Putamen (tissue), 1 donor: ENCODE measurements around the gene JUP.

Source experiments
- DNase-seq: peaks from one replicate; pipeline ENCODE4 v3.0.0-alpha.2; 2016; ENCODE audit warnings: low spot score

Gene JUP

DNA sequence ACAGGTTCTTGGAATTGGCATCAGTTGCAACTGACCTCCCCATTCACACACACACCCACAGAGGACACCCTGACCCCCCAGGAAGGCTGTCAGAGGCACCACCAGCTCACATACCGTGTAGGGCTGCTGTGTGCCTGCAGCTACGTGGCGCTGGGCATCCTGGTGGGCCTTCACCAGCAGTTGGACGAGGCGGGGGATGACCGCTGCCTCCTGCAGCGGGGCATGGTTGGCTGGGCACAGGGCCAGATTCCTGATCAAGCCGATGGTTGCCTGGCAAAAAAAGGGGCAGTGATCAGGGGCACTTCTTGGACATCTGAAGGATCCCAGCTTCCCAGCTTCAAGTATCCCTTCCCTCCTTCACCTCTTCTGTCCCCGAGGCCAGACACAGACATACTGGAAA, 27.9 kb downstream of the JUP start:
- DNase-seq, result no peak

DNA sequence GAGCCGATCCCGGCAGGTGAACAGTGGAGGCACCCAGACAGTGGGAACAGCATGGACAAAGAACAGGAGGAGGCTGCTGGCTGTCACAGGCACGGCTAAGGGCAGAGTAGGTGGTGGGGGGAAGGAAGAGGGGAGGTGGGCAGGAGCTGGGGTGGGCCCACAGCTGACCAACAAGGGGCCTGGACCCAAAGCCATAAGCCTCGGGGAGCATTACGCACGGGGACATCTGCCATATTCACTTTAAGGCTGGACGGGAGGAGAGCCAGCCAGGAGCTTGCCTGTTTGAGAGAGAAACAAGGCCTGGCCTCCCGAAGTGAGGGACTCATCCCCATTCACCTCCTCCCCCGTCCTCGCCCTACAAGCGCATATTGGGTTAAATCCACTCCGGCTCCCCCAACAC, 32.4 kb downstream of the JUP start:
- no peak for DNase-seq

DNA sequence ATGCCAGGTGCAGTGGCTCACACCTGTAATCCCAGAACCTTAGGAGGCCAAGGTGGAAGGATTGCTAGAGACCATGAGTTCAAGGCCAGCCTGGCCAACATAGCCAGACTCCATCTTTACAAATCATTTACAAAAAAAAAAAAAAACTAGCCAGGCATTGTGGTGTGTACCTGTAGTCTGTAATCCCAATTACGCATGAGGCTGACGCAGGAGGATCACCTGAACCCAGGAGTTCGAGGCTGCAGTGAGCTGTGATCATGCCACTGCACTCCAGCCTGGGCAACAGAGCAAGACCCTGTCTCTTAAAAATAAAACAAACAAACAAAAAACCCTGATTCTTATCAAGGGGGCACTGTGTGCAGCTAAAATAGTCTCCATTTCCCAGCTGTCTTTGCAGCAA, 35.2 kb downstream of the JUP start:
- no peak for DNase-seq

DNA sequence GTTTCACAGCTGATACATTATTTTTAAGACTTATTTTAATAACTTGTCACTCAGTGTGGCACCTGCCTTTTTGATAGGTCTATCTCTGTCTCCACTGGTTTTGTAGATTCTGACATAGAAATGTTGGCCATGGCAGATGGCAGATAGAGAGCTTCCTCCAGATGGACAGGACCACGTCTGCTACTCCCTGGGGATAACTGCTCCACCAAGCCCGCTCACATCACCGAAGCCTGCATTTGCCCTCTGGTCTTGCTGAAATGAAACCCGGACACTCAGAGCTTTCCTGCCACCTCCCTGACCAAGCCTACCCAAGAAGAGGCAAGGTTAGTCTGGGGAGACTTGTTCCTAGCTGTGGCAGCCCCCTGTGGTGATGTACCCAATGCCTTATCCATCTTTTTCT, 35.6 kb downstream of the JUP start:
- DNase-seq, result no peak

DNA sequence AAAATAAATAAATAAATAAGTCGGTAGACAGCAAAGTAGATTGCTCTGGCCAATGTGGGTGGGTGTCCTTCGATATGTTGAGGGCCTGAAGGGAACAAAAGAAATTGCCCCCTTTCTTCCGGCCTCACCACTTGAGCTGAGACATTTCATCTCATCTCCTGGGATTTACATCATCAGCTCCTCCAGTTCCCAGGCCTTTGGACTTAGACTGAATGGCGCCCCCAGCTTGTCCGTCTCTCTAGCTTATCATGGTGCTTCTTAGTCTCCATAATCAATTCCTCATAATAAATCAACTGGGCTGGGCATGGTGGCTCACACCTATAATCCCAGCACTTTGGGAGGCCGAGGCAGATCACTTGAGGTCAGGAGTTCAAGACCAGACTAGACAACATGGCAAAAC, 38.2 kb downstream of the JUP start:
- no peak for DNase-seq

DNA sequence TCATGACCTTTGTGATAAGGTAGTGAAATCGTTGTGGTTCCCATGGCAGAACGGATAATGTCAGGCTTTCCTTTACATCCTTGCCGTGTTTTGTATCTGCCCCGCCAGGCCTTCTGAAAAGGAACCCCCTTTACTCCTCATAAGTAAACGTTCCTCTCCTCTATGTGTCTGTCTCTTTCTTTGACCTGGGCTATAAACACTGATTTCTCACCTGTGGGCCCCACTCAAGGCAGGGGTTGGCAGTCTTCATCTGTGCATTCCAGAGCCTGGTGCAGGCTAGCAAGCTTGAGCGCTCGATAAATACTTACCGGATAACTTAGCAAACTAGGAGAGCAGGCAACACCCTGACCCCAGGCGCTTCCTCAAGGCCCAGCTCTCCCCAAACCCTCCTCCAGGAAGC, 44.8 kb downstream of the JUP start:
- DNase-seq, result no peak

DNA sequence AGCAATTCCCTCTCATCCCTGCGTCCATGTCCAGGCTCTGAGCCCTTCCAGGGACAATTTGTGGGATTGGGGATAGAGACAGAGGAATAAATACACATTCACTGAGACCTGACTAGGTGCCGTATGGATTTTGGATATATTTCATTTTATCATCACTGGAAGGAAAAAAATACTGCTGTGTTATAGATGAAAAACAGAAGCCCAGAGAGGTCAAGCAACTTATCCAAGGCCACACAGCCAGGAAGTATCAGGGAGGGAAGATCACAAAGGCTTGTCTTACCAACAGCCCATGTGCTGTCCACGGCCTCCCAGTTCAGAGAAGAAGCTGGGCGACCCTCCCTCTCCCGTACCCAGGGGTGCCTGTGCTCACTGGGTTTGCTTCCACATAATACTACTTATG, 46.0 kb downstream of the JUP start:
- no peak for DNase-seq

DNA sequence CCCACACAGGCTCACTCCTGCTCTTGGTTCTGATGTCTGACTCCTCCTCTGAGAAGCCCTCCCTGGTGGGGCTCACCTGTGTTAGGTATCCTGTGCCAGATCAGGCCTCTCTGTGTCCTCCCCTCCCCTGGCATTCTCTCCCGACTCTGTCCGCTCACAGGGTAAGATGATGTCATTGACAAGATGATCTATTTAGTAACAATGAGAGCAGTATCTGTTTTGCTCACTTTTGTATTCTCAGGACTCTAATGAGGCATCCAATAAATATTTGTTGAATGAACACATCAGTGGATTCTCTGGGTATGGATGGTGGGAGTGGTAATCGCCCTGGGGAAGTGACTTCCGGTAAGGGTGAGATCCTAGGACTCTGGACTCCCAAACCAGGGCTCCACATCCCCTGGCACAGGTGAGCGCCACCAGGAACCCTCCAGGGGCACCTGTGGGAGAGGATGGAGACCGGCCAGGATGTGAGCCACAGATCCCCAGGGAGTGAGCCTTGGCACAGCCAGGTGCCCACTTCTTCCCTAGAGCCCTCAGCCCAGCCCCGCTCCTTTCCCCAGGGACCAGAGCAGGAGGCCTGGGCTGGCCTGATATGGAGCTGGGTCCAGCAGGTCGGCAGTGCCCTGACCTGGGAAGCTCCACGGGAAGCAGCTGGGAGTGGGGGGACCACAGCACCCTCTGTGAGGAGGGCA, 46.7 kb downstream of the JUP start:
- DNase-seq, result no peak

DNA sequence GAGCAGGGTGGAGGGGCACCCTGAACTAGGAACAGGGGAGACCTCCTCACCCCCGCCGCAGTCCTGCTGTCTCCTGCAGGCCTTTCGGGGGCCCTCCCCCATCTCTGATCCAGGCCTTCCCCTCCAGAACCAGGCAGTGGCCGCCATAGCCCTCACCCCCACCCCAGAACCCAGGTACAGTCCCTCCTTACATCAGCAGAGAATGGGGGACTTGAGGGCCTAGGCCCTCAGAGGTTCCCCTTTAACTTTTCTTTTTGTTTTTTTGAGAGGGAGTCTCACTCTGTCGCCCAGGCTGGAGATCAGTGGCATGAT, 47.8 kb downstream of the JUP start:
- no peak for DNase-seq

DNA sequence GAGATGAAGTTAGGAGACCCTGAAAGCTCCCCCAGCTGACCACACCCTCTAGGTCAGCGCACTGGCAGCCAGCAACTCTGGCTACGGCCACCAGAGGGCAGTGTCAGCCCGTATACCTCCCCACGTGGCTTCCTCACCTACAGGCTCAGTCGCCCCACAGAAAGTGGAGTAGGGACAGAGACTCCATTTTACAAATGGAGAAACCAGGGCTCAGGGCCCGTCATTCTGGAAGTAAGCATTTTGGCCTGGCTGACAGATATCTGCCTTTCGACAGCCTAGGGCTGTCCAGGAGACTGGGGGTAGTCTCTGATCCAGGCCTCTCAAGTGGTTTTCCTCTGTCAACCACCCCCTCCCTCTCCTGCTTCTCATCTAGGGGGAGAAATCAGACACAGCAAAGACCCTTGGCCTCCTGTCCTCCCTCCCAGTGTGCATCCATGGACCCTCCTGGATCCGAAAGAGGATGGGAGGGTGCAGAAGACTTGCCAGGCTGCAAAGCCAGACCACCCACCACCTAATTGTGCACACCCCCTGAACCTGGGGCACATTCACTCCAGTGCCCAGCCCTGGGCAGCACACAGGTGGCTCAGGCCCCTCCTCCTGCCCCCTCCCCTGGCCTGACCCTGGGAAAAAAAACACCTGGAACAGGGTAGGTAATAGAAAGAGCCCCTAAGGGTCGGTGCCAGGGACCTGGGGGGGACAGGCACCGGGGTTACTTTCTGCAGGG, 48.3 kb downstream of the JUP start:
- peak; percentile 45 for DNase-seq

DNA sequence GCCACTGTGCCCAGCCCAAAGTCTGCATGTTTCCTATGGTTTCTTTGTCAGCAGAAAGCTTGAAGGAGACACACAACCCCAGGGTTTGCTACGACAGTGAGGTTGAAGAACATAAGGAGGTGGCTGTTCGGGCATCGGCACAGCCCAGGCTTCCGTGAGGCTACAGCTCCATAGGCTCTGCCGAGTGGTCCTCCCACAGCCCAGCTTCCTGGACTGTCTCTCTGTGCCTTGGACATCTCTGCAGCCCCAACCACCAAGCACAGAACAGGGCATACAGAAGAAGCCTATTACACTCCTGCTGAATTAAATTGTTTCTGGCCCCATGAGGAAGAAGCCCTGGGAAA, 48.9 kb downstream of the JUP start:
- DNase-seq, result no peak

DNA sequence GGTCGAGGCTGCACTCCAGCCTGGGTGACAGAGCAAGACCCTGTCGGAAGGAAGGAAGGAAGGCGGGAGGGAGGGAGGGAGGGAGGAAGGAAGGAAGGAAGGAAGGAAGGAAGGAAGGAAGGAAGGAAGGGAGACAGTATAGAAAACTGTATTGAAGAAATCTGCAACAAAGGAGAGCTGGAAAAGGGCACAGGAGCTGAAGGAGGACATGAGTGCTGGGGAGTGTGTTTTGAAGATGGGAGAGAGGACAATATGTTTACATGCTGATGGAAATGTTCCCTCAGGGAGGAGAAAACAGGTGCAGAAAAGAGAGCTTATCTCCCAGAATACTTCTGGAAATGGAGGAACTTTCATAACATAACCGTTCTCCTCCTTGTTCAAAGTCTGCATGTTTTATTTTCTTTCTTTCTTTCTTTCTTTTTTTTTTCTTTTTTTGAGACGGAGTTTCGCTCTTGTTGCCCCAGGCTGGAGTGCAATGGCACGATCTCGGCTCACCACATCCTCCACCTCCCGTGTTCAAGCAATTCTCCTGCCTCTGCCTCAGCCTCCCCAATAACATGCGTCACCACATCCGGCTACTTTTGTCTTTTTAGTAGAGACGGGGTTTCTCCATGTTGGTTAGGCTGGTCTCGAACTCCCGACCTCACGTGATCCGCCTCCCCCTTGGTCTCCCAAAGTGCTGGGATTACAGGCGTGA, 49.4 kb downstream of the JUP start:
- DNase-seq, result no peak

DNA sequence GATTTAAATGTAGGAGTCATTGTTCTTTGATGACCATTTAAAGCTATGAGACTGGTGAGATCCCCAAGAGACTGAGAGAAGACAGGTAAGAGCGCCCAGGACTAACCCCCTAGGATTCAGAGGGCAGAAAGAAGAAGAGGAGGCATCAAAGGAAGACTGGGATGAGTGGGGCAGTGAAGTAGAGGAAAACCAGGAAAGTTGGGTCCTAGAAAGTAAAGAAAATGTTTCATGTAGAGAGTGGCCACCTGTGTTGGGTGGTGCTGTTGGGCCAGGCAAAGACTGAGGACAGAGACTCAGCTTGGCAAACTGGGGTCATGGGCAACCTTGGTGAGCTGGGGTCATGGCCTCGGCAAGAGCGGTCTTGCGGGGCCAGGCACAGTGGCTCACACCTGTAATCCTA, 50.8 kb downstream of the JUP start:
- DNase-seq, result no peak

DNA sequence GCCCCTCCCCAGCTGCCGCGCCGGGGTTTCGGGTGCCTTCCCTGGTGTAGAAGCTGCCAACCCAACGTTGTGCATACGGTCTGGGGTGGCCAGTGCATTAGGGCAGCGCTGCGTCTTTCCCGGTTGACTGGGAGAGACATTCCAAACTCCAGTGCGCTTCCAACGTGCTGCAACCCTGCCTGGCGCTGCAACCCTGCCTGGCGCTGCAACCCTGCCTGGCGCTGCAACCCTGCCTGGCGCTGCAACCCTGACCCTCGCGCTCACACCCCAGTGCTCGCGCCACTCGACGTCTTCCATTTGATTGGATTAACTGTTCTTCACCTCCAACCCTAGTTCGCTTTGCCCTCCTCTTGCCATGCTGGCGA, 51.6 kb downstream of the JUP start:
- no peak for DNase-seq

DNA sequence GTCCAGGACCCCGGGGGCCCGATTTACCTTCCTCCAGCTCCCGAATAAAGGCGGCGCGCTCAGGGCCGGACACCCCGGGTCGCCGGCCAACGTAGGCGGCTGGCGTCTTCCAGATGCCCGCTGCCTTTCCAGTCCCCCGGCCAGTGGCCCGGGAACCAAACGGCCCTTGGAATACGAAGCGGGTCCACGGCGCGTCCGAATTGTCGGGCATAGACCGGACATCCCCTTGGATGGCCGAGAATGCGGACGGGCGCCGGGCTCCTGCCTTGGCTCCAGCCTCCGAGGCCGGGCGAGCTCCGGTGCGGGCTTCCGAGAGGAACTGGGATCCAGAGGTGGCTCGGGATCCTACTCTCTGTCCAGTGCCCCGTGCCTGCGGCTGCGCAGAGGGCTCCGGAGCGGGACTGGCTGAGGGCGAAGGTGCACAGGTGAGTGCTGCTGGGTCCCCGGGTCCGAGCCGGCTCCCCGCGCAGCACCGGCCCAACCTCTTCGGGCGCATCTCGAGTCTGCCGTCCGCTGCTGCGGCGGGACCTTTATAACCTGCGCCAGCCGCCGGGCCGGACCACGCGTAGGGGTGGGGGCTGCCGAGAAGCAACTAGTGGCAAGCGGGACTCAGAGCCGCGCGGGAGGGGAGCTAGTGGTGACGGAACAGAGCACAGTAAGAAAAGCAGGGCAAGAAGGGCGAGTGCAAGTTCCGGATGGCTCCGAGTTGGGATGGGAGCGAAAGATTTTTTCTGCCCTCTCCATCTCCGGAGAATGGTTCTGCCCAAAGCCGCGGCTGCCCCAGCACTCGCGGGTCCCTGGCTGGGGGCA, 52.2 kb downstream of the JUP start, which contains the start of gene HAP1:
HAP1 (minus strand) TSS at position 505 of the 810 bp plus-strand sequence; CDS start at position 496, 9 bp downstream.
- no peak for DNase-seq

DNA sequence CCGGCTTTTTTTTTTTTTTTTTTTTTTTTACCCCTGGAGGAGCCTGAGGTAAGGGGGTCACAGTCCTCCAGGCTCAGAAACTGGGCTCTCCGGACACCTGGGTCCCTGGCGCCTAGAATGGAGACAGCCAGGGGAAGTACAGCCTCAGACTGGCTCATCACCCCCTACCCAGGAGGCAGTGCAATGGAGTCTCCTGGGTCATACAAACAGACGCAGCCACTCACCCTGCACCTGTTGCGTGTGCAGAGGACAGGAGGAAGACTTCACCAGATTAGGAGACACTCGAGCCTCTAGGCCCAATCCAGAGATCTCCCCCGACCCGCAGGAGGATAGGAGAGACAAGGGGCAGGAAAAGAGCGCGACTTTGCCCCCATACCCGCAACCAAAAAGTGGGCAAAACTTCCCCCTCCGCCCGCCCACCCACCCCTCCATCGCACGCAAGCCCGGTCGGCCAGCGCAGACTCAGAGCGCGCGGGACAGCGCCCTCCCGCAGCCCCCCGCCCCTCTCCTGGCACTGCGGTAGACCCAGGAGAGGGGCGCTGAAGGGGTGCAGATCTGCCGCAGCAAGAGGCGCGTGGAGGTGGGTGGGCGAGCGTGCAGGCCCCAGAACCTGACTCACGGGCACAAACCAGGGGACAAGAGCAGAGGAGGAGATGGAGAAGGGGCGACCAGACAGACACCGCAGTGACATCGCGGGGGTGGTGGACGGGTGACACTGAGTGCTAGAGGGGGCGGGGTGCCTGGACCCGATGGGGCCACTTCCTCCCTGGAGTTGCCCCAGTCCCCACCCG, 53.0 kb downstream of the JUP start:
- no peak for DNase-seq

DNA sequence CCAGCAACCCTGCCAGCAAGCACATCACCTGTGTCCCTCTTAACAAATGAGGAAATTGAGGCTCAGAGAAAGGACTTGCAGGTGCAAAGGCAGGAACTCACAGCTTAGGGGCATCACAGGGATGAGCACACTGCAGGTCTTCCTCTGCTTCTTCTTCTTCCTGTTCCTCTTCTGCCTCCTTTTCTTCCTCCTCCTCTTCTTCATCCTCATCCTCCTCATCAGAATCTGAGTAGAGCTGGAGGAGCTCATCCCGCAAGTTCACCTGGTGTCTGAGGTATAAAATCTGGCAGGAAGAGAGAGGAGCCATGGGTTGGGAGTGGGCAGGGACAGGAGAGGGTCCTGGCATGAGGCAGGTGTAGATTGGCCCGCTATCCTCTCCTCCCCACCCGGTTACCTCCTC, 54.7 kb downstream of the JUP start:
- DNase-seq, result no peak

DNA sequence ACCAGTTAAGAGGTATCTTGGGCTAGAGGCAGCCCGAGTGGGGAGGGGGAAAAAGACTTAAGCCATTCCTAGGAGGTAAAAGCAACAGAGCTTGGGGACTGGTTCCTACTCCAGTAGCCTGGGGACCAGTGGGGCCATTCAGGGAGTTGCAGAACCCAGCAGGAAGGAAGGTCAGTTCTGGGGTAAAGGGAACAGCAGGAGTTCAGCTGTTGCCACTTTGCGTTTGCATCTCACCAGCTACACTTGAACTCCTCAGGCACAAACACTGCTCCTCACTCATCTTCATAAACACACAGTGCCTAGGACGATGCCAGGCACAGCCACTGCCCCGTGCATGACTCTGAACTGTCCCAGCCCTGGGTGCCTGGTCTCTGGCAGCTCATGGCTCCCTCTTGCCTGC, 56.0 kb downstream of the JUP start:
- DNase-seq, result no peak

DNA sequence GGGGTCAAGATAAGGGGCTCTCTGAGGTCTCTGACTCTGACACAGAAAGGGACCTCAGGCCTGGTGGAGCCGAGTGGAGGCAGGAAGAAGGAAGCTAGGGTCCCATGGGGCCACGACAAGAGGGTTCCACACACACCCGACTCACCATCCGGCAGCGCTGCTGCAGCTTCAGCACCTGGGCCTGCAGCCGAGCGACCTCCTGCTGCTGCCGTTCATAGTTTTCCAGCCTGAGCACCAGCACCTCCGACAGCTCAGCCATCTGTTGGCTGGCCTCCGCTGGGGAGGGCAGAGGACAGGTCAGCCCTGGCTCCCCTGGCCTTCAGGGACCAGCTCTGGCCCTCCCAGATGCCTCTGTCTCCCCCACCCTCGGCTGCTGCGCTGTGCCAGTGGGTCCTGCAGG, 58.5 kb downstream of the JUP start:
- DNase-seq, result no peak

DNA sequence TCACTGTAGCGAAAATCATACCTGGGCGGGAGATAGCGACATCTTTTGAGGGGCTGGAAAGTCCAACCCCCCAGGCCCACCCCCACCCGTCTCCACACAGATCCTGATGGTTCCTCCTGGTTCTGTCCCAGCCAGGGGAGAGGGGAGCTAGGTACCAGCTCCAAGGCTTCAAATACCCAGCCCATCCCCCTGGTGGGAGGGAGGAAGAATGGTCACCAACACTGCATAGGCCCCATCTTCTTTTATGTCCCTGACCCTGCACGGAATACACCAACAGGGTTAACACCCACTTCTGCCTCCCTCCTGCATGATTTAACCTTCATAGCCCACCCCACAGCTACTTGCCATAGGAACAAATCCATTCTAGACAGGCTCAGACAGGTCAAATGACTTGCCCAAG, 61.4 kb downstream of the JUP start:
- no peak for DNase-seq

DNA sequence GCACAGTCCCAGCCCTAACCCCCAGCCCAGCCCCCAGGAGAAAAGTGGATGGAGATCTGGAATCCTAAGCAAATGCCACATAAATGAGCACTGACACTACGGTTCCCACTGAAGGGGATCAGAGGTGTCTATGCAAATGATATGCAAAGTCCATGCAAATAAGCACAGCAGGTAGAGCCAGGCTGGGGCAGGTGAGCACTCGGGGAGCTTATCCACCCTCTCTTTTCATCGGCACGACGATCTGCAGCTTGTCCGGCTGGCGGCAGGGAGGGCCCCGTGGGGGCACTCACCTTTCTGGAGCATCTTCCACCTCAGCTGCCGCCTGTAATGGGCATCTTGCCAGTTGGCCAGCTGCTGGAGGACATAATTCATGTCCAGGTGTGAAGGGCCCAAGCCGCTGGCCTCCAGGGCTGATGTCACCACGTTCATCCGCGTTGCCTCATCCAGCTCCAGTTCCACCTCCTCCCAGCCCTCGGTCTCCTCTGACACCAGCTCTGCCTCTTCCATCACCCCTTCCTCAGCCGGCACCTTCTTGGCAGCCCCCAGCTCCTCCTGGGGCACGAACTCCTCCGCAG, 61.9 kb downstream of the JUP start:
- no peak for DNase-seq
